Measurements from ENCODE around the gene YLPM1.

YLPM1 gene, protein sequence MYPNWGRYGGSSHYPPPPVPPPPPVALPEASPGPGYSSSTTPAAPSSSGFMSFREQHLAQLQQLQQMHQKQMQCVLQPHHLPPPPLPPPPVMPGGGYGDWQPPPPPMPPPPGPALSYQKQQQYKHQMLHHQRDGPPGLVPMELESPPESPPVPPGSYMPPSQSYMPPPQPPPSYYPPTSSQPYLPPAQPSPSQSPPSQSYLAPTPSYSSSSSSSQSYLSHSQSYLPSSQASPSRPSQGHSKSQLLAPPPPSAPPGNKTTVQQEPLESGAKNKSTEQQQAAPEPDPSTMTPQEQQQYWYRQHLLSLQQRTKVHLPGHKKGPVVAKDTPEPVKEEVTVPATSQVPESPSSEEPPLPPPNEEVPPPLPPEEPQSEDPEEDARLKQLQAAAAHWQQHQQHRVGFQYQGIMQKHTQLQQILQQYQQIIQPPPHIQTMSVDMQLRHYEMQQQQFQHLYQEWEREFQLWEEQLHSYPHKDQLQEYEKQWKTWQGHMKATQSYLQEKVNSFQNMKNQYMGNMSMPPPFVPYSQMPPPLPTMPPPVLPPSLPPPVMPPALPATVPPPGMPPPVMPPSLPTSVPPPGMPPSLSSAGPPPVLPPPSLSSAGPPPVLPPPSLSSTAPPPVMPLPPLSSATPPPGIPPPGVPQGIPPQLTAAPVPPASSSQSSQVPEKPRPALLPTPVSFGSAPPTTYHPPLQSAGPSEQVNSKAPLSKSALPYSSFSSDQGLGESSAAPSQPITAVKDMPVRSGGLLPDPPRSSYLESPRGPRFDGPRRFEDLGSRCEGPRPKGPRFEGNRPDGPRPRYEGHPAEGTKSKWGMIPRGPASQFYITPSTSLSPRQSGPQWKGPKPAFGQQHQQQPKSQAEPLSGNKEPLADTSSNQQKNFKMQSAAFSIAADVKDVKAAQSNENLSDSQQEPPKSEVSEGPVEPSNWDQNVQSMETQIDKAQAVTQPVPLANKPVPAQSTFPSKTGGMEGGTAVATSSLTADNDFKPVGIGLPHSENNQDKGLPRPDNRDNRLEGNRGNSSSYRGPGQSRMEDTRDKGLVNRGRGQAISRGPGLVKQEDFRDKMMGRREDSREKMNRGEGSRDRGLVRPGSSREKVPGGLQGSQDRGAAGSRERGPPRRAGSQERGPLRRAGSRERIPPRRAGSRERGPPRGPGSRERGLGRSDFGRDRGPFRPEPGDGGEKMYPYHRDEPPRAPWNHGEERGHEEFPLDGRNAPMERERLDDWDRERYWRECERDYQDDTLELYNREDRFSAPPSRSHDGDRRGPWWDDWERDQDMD (N-terminal part only)

DNA sequence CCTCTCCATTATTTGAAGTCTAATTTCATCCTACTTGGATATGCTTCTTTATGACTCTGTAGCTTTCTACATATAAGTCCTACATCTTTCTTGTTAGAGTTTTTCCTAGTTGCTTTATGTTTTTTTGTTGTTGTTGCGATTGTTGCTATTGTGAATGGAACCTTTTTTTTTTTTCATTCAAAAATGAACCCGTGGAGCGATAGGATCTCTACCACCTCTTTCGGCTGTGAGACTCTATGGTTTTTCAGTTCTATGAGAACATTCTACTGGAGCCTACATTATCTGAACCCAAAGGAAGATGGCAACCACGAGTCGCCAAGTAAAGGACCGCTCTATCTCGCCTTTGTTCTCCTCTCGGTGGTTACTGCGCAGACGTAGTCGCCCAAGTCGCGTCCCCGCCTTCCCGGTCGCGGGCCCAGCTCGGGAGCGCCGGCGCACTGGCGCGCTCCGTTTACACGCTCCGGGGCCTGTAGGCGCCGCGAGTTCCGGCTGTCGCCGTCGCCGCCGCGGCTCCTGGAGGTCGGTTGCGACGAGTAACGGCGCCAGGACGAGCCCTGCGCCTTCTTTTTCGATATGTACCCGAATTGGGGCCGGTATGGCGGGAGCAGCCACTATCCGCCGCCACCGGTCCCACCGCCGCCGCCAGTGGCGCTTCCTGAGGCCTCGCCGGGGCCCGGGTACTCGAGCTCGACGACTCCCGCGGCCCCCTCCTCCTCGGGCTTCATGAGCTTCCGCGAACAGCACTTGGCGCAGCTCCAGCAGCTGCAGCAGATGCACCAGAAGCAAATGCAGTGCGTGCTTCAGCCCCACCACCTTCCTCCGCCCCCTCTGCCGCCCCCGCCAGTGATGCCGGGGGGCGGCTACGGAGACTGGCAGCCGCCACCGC lies at the start of gene YLPM1:
Gene YLPM1, plus strand, starts transcription at position 400 of the 886 bp plus-strand sequence. Its CDS starts 174 bp downstream, at position 574.
- peak within 1 kb of the TSS; percentile 82 for H3K4me3 ChIP-seq (replicated peaks; ENCODE audit: low read depth, low read length)
- TF ChIP-seq, protein P1, sequence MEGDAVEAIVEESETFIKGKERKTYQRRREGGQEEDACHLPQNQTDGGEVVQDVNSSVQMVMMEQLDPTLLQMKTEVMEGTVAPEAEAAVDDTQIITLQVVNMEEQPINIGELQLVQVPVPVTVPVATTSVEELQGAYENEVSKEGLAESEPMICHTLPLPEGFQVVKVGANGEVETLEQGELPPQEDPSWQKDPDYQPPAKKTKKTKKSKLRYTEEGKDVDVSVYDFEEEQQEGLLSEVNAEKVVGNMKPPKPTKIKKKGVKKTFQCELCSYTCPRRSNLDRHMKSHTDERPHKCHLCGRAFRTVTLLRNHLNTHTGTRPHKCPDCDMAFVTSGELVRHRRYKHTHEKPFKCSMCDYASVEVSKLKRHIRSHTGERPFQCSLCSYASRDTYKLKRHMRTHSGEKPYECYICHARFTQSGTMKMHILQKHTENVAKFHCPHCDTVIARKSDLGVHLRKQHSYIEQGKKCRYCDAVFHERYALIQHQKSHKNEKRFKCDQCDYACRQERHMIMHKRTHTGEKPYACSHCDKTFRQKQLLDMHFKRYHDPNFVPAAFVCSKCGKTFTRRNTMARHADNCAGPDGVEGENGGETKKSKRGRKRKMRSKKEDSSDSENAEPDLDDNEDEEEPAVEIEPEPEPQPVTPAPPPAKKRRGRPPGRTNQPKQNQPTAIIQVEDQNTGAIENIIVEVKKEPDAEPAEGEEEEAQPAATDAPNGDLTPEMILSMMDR (IDR thresholded peaks at IDR 0.05; ENCODE audit: low read depth, low read length, missing control alignments): peak; percentile 39

DNA sequence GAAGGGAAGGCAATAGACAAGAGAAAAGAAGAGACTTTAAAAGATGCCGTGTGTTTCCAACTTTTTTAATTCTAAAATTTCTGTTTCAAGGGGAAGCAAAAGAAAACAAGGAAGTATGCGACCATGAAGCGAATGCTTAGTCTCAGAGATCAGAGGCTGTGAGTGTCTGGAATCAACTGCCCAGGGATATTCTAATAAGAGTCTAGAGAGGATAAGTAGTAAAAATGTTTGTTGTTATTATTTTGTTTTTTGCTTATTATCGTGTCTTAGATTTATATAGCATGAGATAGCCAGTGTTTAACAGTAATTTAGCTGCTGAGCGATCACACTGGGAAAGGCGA lies 49.8 kb upstream of the YLPM1 start:
- H3K4me3 ChIP-seq (replicated peaks; ENCODE audit: low read depth, low read length): peak overlapping the region; percentile 96
- no peak for DNase-seq (ENCODE audit: extremely low read depth, low read depth)
- TF ChIP-seq, protein P1 (IDR thresholded peaks at IDR 0.05; ENCODE audit: low read depth, low read length, missing control alignments): no peak

More for the DNA sequence above, at the start of gene YLPM1:
- peak; percentile 96 for DNase-seq (ENCODE audit: extremely low read depth, low read depth)

DNA sequence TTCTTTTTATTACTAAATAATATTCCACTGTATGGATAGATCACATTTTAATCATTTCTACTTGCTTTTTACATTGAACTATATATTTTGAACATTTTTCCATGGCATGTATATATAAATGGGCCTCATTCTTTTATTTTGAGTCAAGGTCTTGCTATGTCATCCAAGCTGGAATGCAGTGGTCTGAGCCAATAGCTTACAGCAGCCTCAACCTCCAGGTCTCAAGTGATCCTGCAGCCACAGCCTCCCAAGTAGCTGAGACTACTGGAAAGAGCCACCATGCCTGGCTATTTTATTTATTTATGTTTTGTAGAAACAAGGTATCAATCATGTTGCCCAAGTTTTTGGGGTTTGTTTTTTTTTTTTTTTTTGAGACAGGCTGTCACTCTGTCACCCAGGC lies 42.6 kb upstream of the YLPM1 start:
- H3K4me3 ChIP-seq (replicated peaks; ENCODE audit: low read depth, low read length): no peak overlapping the region
- TF ChIP-seq, protein P1 (IDR thresholded peaks at IDR 0.05; ENCODE audit: low read depth, low read length, missing control alignments): no peak
- no peak for DNase-seq (ENCODE audit: extremely low read depth, low read depth)

DNA sequence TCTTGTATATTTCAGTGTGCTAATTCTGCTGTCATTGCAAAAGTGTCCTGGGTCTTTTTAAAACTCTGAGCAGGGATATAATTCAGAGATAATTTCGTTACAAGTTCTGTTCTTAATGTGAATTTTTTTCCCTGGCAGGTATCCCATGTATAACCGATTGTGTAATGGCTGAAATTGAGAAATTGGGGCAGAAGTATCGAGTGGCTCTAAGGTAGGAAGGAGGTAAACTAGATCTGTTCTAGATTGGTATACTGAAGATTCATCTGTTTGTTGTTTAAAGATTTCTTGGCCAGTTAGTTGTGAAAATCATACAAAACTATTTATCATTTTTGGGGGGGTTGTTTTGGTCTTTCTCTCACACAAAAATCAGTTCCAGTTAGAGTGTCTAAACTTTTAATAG lies 40.0 kb upstream of the YLPM1 start:
- no peak for DNase-seq (ENCODE audit: extremely low read depth, low read depth)
- TF ChIP-seq, protein P1 (IDR thresholded peaks at IDR 0.05; ENCODE audit: low read depth, low read length, missing control alignments): no peak
- no peak overlapping the region for H3K4me3 ChIP-seq (replicated peaks; ENCODE audit: low read depth, low read length)

DNA sequence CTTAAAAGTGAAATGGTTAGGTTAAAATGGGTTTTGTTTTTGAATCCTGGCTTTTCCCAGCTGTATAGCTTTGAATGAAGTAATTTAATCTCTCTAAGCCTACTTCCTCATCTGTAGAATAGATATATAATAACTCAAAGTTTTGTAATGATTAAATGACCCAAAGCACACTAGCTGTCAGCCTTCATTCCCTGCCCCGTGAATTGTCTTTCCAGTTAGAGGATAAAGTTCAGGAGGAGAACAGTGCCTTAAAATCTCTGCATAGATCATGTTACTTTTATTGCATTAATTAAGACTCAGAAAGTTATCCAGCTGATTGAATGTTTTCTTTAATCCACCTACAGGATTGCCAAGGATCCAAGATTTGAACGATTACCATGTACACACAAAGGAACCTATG lies 30.7 kb upstream of the YLPM1 start:
- no peak for DNase-seq (ENCODE audit: extremely low read depth, low read depth)
- TF ChIP-seq, protein P1 (IDR thresholded peaks at IDR 0.05; ENCODE audit: low read depth, low read length, missing control alignments): no peak
- H3K4me3 ChIP-seq (replicated peaks; ENCODE audit: low read depth, low read length): no peak overlapping the region

All from HFF-Myc (cell line).